SK-N-SH (cell line): ENCODE data around the gene SPRR1A. TPM values are rescaled to one million over a fixed set of nuclear protein-coding genes. Genes with fewer than 3 reads are reported as not detected.

Experiments
- CTCF ChIA-PET: fragments of 300-600, 350-600 bp; formaldehyde crosslinking; extraction: SDS; loops from one replicate; lab custom pipeline; 2021; lab: Yijun Ruan, JAX
- POLR2A ChIA-PET: fragments of 350-600 bp; sonication (Branson Sonifier 250); formaldehyde crosslinking; extraction: SDS; loops from one replicate; lab custom pipeline; 2020; ENCODE audit warnings: antibody characterized with exemption, inconsistent platforms; lab: Yijun Ruan, JAX
- DNase-seq: peaks from one replicate; pipeline ENCODE4 v3.0.0; 2012
- H2AFZ ChIP-seq: fragments of 200-600 bp; sonication (generic); 2 replicates; pipeline ENCODE4 v1.8.1; 2016; ENCODE audit warnings: antibody characterized with exemption, mild to moderate bottlenecking, low read depth
- H3F3A ChIP-seq: fragments of 200-600 bp; sonication (generic); replicated peaks from 2 replicates; pipeline ENCODE3; 2016; ENCODE audit warnings: antibody characterized with exemption, mild to moderate bottlenecking; ENCODE audit not compliant: insufficient read depth
- H3K27ac ChIP-seq, 2 experiments: fragments of 200-500 bp in 1 of 2; fragments of 200-600 bp in 1 of 2; sonication (Bioruptor generic) in 1 of 2; sonication (generic), shearing (Covaris generic) in 1 of 2; 2 replicates each; pipeline versions ENCODE4 v1.5.1 to v1.6.1; 2014 to 2016; ENCODE audit warnings: low read depth in 2 of 2, inconsistent platforms in 1 of 2, low read length in 1 of 2, mild to moderate bottlenecking in 1 of 2, mixed read lengths in 1 of 2
- H3K27me3 ChIP-seq: fragments of 200-600 bp; sonication (generic), shearing (Covaris generic); 2 replicates; pipeline ENCODE4 v1.6.1; 2016; ENCODE audit warnings: mixed run types; ENCODE audit not compliant: insufficient read depth
- H3K36me3 ChIP-seq, 2 experiments: fragments of 200-500 bp in 1 of 2; fragments of 200-600 bp in 1 of 2; sonication (Bioruptor generic) in 1 of 2; sonication (generic) in 1 of 2; replicated peaks in 1 of 2; 2 replicates each; pipeline versions ENCODE3 to v1.5.1; 2014 to 2016; ENCODE audit warnings: low read length in 1 of 2, mild to moderate bottlenecking in 1 of 2; ENCODE audit not compliant: insufficient read depth in 2 of 2, control insufficient read depth in 1 of 2
- H3K4me1 ChIP-seq, 2 experiments: fragments of 200-500 bp in 1 of 2; fragments of 200-600 bp in 1 of 2; sonication (Bioruptor generic) in 1 of 2; sonication (generic), shearing (Covaris generic) in 1 of 2; 2 replicates each; pipeline versions ENCODE4 v1.5.1 to v1.6.1; 2014 to 2016; ENCODE audit warnings: low read depth in 1 of 2, low read length in 1 of 2, mixed run types in 1 of 2; ENCODE audit not compliant: insufficient read depth in 2 of 2, control insufficient read depth in 1 of 2
- H3K4me2 ChIP-seq: fragments of 200-600 bp; sonication (generic), shearing (Covaris generic); 2 replicates; pipeline ENCODE4 v1.6.1; 2017; ENCODE audit warnings: mixed run types
- H3K4me3 ChIP-seq, 2 experiments: fragments of 200-500 bp in 1 of 2; fragments of 200-600 bp in 1 of 2; sonication (Bioruptor generic) in 1 of 2; sonication (generic), shearing (Covaris generic) in 1 of 2; 2 replicates each; pipeline versions ENCODE4 v1.5.1 to v1.8.1; 2014 to 2016; ENCODE audit warnings: low read depth in 2 of 2, inconsistent platforms in 1 of 2, low read length in 1 of 2, mild to moderate bottlenecking in 1 of 2, mixed read lengths in 1 of 2, moderate library complexity in 1 of 2
- H3K79me2 ChIP-seq: fragments of 200-600 bp; sonication (generic); 2 replicates; pipeline ENCODE4 v1.8.1; 2017; ENCODE audit warnings: mild to moderate bottlenecking; ENCODE audit not compliant: insufficient read depth
- H3K9ac ChIP-seq: fragments of 200-600 bp; sonication (generic); 2 replicates; pipeline ENCODE4 v1.6.1; 2017; ENCODE audit warnings: mixed run types
- H3K9me2 ChIP-seq: fragments of 200-600 bp; sonication (generic); 2 replicates; pipeline ENCODE4 v1.6.1; 2017; ENCODE audit warnings: mixed run types
- H3K9me3 ChIP-seq: fragments of 200-600 bp; sonication (generic); 2 replicates; pipeline ENCODE4 v1.6.1; 2017; ENCODE audit warnings: mixed run types, mild to moderate bottlenecking, moderate library complexity
- H4K20me1 ChIP-seq: fragments of 200-600 bp; sonication (generic); 2 replicates; pipeline ENCODE4 v1.6.1; 2017; ENCODE audit warnings: mild to moderate bottlenecking, mixed run types; ENCODE audit not compliant: insufficient read depth
- EP300 ChIP-seq, 2 experiments: IDR thresholded peaks; 2 replicates each; pipeline versions ENCODE4 v1.4.0 to v1.6.1; 2012; ENCODE audit warnings: borderline replicate concordance in 1 of 2, low read depth in 1 of 2, low read length in 1 of 2
- FOSL2 ChIP-seq: IDR thresholded peaks from 2 replicates; pipeline ENCODE4 v1.4.0; 2012; ENCODE audit warnings: low read depth, mild to moderate bottlenecking, moderate library complexity, borderline replicate concordance
- FOXM1 ChIP-seq: IDR thresholded peaks from 2 replicates; pipeline ENCODE4 v1.4.0; 2012; ENCODE audit warnings: low read depth, mild to moderate bottlenecking
- GATA2 ChIP-seq: sonication (generic); formaldehyde crosslinking; IDR thresholded peaks from 2 replicates; pipeline ENCODE4 v1.5.0; 2020; ENCODE audit warnings: mild to moderate bottlenecking, missing genetic modification reagents
- MAX ChIP-seq: IDR thresholded peaks from 2 replicates; pipeline ENCODE4 v1.4.0; 2012; ENCODE audit warnings: low read depth
- MEF2A ChIP-seq: IDR thresholded peaks from 2 replicates; pipeline ENCODE4 v1.4.0; 2012; ENCODE audit warnings: low read depth, borderline replicate concordance
- NFIC ChIP-seq: IDR thresholded peaks from 2 replicates; pipeline ENCODE4 v1.4.0; 2012; ENCODE audit warnings: borderline replicate concordance
- PBX3 ChIP-seq: IDR thresholded peaks from 2 replicates; pipeline ENCODE4; 2012
- POLR2AphosphoS5 ChIP-seq: IDR thresholded peaks from 2 replicates; pipeline ENCODE4 v1.6.1; 2012; ENCODE audit warnings: low read depth, low read length
- RFX5 ChIP-seq: IDR thresholded peaks from 2 replicates; pipeline ENCODE4 v1.6.1; 2012; ENCODE audit warnings: mild to moderate bottlenecking, improper control_type of control experiment, low read length
- RXRA ChIP-seq: IDR thresholded peaks from 2 replicates; pipeline ENCODE4 v1.4.0; 2012; ENCODE audit warnings: low read depth, mild to moderate bottlenecking, borderline replicate concordance
- USF1 ChIP-seq: IDR thresholded peaks from 2 replicates; pipeline ENCODE4 v1.4.0; 2012; ENCODE audit warnings: low read depth, borderline replicate concordance
- WGBS: methylation state at CpG from one replicate; pipeline ENCODE4 v1.1.6; 2017; ENCODE audit warnings: low lambda C conversion rate; 5-methylcytosine and 5-hydroxymethylcytosine counted together
- polyA plus RNA-seq, 3 experiments: library from polyadenylated mRNA; depleted of rRNA; stranded (reverse); fragments of >200 nt; gene quantifications; 2 replicates each; pipeline ENCODE4 v1.2.3, GENCODE V29; 2012
- TF ChIP-seq, protein P1 (sequence below): IDR thresholded peaks from 2 replicates; pipeline ENCODE4 v1.4.0; 2012; ENCODE audit warnings: low read depth, borderline replicate concordance
- TF ChIP-seq, protein P2 (sequence below): fragments of 150-350 bp; IDR thresholded peaks from 2 replicates; pipeline ENCODE4 v1.6.1; 2016; ENCODE audit warnings: mild to moderate bottlenecking, low read depth, low read length
- TF ChIP-seq, protein P3 (sequence below): fragments of 200-600 bp; sonication (generic); IDR thresholded peaks from 2 replicates; pipeline ENCODE4 v1.6.1; 2017; ENCODE audit warnings: antibody characterized with exemption, mild to moderate bottlenecking, moderate library complexity
- TF ChIP-seq, protein P4 (sequence below): IDR thresholded peaks from 2 replicates; pipeline ENCODE4 v1.6.1; 2012; ENCODE audit warnings: mild to moderate bottlenecking, low read depth, low read length, moderate library complexity

Gene SPRR1A
- polyA plus RNA-seq, 1 of the 3 experiments (the other 2 are of a cell fraction) = not detected

DNA sequence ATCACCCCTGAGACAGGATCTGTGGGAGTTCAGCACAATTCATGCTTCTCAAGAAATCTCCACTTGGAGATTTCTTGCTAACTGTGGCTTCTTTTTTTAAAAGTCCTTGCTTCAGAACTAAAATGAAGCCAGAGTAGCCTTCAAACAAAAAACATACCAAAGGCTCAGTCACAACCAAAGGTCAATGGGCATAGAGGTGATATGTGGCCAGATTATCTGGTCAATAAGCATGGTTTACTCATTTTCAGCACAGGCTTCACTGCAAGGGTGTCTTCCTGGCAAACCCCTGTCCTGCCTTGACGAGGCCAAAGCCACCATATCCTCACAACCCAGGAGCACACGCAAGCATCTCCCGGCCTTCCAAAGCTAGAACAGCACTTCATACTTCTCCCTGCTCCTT is 24.6 kb upstream of the SPRR1A start:
- H3K4me1 ChIP-seq = no peaks in the 10 kb centered on the region
- no peaks in the 10 kb centered on the region for H3F3A ChIP-seq
- TF ChIP-seq FOXM1 (no peak), RFX5 (no peak), MAX (no peak), NFIC (no peak), USF1 (no peak), POLR2AphosphoS5 (no peak), RXRA (no peak), GATA2 (CRISPR knock-in tag) (no peak), PBX3 (no peak), MEF2A (no peak), FOSL2 (no peak), EP300 (IDR thresholded peaks at IDR 0.05; ENCODE audit: borderline replicate concordance in 1 of 2, low read depth in 1 of 2, low read length in 1 of 2) (no peak)
- TF ChIP-seq, protein P1, sequence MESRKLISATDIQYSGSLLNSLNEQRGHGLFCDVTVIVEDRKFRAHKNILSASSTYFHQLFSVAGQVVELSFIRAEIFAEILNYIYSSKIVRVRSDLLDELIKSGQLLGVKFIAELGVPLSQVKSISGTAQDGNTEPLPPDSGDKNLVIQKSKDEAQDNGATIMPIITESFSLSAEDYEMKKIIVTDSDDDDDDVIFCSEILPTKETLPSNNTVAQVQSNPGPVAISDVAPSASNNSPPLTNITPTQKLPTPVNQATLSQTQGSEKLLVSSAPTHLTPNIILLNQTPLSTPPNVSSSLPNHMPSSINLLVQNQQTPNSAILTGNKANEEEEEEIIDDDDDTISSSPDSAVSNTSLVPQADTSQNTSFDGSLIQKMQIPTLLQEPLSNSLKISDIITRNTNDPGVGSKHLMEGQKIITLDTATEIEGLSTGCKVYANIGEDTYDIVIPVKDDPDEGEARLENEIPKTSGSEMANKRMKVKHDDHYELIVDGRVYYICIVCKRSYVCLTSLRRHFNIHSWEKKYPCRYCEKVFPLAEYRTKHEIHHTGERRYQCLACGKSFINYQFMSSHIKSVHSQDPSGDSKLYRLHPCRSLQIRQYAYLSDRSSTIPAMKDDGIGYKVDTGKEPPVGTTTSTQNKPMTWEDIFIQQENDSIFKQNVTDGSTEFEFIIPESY = no peak
- TF ChIP-seq, protein P2, sequence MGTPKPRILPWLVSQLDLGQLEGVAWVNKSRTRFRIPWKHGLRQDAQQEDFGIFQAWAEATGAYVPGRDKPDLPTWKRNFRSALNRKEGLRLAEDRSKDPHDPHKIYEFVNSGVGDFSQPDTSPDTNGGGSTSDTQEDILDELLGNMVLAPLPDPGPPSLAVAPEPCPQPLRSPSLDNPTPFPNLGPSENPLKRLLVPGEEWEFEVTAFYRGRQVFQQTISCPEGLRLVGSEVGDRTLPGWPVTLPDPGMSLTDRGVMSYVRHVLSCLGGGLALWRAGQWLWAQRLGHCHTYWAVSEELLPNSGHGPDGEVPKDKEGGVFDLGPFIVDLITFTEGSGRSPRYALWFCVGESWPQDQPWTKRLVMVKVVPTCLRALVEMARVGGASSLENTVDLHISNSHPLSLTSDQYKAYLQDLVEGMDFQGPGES = no peak
- TF ChIP-seq, protein P3, sequence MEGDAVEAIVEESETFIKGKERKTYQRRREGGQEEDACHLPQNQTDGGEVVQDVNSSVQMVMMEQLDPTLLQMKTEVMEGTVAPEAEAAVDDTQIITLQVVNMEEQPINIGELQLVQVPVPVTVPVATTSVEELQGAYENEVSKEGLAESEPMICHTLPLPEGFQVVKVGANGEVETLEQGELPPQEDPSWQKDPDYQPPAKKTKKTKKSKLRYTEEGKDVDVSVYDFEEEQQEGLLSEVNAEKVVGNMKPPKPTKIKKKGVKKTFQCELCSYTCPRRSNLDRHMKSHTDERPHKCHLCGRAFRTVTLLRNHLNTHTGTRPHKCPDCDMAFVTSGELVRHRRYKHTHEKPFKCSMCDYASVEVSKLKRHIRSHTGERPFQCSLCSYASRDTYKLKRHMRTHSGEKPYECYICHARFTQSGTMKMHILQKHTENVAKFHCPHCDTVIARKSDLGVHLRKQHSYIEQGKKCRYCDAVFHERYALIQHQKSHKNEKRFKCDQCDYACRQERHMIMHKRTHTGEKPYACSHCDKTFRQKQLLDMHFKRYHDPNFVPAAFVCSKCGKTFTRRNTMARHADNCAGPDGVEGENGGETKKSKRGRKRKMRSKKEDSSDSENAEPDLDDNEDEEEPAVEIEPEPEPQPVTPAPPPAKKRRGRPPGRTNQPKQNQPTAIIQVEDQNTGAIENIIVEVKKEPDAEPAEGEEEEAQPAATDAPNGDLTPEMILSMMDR = no peak
- TF ChIP-seq, protein P4, sequence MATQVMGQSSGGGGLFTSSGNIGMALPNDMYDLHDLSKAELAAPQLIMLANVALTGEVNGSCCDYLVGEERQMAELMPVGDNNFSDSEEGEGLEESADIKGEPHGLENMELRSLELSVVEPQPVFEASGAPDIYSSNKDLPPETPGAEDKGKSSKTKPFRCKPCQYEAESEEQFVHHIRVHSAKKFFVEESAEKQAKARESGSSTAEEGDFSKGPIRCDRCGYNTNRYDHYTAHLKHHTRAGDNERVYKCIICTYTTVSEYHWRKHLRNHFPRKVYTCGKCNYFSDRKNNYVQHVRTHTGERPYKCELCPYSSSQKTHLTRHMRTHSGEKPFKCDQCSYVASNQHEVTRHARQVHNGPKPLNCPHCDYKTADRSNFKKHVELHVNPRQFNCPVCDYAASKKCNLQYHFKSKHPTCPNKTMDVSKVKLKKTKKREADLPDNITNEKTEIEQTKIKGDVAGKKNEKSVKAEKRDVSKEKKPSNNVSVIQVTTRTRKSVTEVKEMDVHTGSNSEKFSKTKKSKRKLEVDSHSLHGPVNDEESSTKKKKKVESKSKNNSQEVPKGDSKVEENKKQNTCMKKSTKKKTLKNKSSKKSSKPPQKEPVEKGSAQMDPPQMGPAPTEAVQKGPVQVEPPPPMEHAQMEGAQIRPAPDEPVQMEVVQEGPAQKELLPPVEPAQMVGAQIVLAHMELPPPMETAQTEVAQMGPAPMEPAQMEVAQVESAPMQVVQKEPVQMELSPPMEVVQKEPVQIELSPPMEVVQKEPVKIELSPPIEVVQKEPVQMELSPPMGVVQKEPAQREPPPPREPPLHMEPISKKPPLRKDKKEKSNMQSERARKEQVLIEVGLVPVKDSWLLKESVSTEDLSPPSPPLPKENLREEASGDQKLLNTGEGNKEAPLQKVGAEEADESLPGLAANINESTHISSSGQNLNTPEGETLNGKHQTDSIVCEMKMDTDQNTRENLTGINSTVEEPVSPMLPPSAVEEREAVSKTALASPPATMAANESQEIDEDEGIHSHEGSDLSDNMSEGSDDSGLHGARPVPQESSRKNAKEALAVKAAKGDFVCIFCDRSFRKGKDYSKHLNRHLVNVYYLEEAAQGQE = no peak
- TF ChIP-seq, all 33 proteins: peak for 0
- Histone ChIP-seq H3K4me3 (no peak overlapping the region), H3K79me2 (no peaks in the 10 kb centered on the region), H3K9ac (no peak overlapping the region), H4K20me1 (no peaks in the 10 kb centered on the region), H3K9me3 (no peaks in the 10 kb centered on the region), H3K36me3 (no peaks in the 10 kb centered on the region), H2AFZ (no peak overlapping the region), H3K27me3 (peaks cover 10% of the 10 kb centered on the region; the same call in 1 of the 2 replicates), H3K27ac (no peak overlapping the region), H3K4me2 (no peak overlapping the region), H3K9me2 (no peaks in the 10 kb centered on the region)
- WGBS = 9% methylated on average over 3 of the region's 3 CpGs
- ChIA-PET POLR2A (no interaction called here), CTCF (no interaction called here)
- DNase-seq = no peak
